DMS114 treated with DMSO at 0.1 percent for 48 hours (cell line): ENCODE results near the gene NTN4.
"Not testable (repeated sequence)": the region's sequence is repeated elsewhere in the genome, so short reads cannot be mapped to it uniquely, and the experiment has no call there.

Experiments
- DNase-seq: peaks from one replicate; lab custom pipeline; 2025; ENCODE audit not compliant: unreplicated experiment; lab: John Stamatoyannopoulos, UW

The NTN4 gene

GRCh38 chr12:95756362-95756761, 34.2 kb downstream of the NTN4 start:
- DNase-seq: no peak

GRCh38 chr12:95755261-95755865, 35.2 kb downstream of the NTN4 start:
- no peak for DNase-seq

- not testable (repeated sequence) for DNase-seq
These were observed 44.5 kb downstream of the NTN4 start for GRCh38 chr12:95746062-95746461.

- no peak for DNase-seq
These were observed 48.0 kb downstream of the NTN4 start for GRCh38 chr12:95742586-95742985.

GRCh38 chr12:95741635-95742034, 48.9 kb downstream of the NTN4 start:
- DNase-seq: no peak

- no peak for DNase-seq
These were observed 49.8 kb downstream of the NTN4 start for GRCh38 chr12:95740751-95741150.

GRCh38 chr12:95739561-95740313, 50.8 kb downstream of the NTN4 start:
- no peak for DNase-seq

GRCh38 chr12:95738024-95738611, 52.4 kb downstream of the NTN4 start:
- DNase-seq: no peak

GRCh38 chr12:95736631-95737030, 53.9 kb downstream of the NTN4 start:
- no peak for DNase-seq

- DNase-seq: not testable (repeated sequence)
These were observed 54.8 kb downstream of the NTN4 start for GRCh38 chr12:95735728-95736127.

- DNase-seq: no peak
These were observed 57.3 kb downstream of the NTN4 start for GRCh38 chr12:95733141-95733825.

GRCh38 chr12:95731519-95731958, 59.0 kb downstream of the NTN4 start:
- DNase-seq: no peak

- DNase-seq: no peak
These were observed 60.1 kb downstream of the NTN4 start for GRCh38 chr12:95730457-95730856.

- no peak for DNase-seq
These were observed 63.7 kb downstream of the NTN4 start for GRCh38 chr12:95726903-95727302.

GRCh38 chr12:95724767-95725166, 65.8 kb downstream of the NTN4 start:
- no peak for DNase-seq

- no peak for DNase-seq
These were observed 66.7 kb downstream of the NTN4 start for GRCh38 chr12:95723693-95724384.

GRCh38 chr12:95721320-95721719, 69.2 kb downstream of the NTN4 start:
- no peak for DNase-seq

- no peak for DNase-seq
These were observed 70.4 kb downstream of the NTN4 start for GRCh38 chr12:95720146-95720545.

GRCh38 chr12:95718772-95719171, 71.8 kb downstream of the NTN4 start:
- no peak for DNase-seq

- DNase-seq: no peak
These were observed 72.5 kb downstream of the NTN4 start for GRCh38 chr12:95718006-95718431.

GRCh38 chr12:95717316-95717928, 73.1 kb downstream of the NTN4 start:
- DNase-seq: no peak
